Stimulated activated CD4-positive, alpha-beta T cell treated with anti-CD3 and anti-CD28 coated beads, Interleukin-12 subunit alpha, Interleukin-12 subunit beta, amount 100 ng/mL, for 24 hours (primary cell): ENCODE measurements around the gene ITPRID2.
A peak's percentile ranks its signal among the peaks of the same experiment; 100 is the strongest.

Experiments
- DNase-seq, 2 experiments: peaks; one replicate each; pipeline ENCODE4 v3.0.0-alpha.2; 2020; ENCODE audit warnings: low read depth in 2 of 2

ITPRID2 gene

GRCh38 chr2:181891258-181891965 lies at the start of gene ITPRID2:
ITPRID2 (plus strand) TSS chr2:181891730; CDS start chr2:181892067, 337 bp downstream.
- peak; percentile 23 to 67 for DNase-seq

GRCh38 chr2:181844551-181845290 lies 46.8 kb upstream of the ITPRID2 start:
- DNase-seq = no peak

- no peak for DNase-seq
Measured at GRCh38 chr2:181846399-181847197, 44.9 kb upstream of the ITPRID2 start.

- no peak for DNase-seq
Measured at GRCh38 chr2:181847198-181847556, 44.4 kb upstream of the ITPRID2 start.

GRCh38 chr2:181847702-181848101 lies 43.8 kb upstream of the ITPRID2 start:
- DNase-seq = no peak

- DNase-seq = no peak
Measured at GRCh38 chr2:181848261-181848886, 43.2 kb upstream of the ITPRID2 start.

GRCh38 chr2:181849601-181850000 lies 41.9 kb upstream of the ITPRID2 start:
- DNase-seq = no peak

GRCh38 chr2:181850936-181851560 lies 40.5 kb upstream of the ITPRID2 start:
- DNase-seq = no peak

GRCh38 chr2:181851726-181852125 lies 39.8 kb upstream of the ITPRID2 start:
- no peak for DNase-seq

- DNase-seq = no peak
Measured at GRCh38 chr2:181853696-181854095, 37.8 kb upstream of the ITPRID2 start.

- no peak for DNase-seq
Measured at GRCh38 chr2:181857483-181857882, 34.0 kb upstream of the ITPRID2 start.

GRCh38 chr2:181858600-181858999 lies 32.9 kb upstream of the ITPRID2 start:
- no peak for DNase-seq

GRCh38 chr2:181859123-181859522 lies 32.4 kb upstream of the ITPRID2 start:
- DNase-seq = no peak

- no peak for DNase-seq
Measured at GRCh38 chr2:181859803-181860202, 31.7 kb upstream of the ITPRID2 start.

- no peak for DNase-seq
Measured at GRCh38 chr2:181861379-181861778, 30.2 kb upstream of the ITPRID2 start.

- no peak for DNase-seq
Measured at GRCh38 chr2:181862583-181863281, 28.8 kb upstream of the ITPRID2 start.

GRCh38 chr2:181872178-181872577 lies 19.4 kb upstream of the ITPRID2 start:
- no peak for DNase-seq

- DNase-seq = no peak
Measured at GRCh38 chr2:181876614-181877063, 14.9 kb upstream of the ITPRID2 start.

GRCh38 chr2:181877181-181877664 lies 14.3 kb upstream of the ITPRID2 start:
- no peak for DNase-seq

GRCh38 chr2:181878448-181878847 lies 13.1 kb upstream of the ITPRID2 start:
- no peak for DNase-seq

- DNase-seq = no peak
Measured at GRCh38 chr2:181879295-181879694, 12.2 kb upstream of the ITPRID2 start.
